Measurements from ENCODE around the gene TMIE.
"Not testable (repeated sequence)": the region's sequence is repeated elsewhere in the genome, so short reads cannot be mapped to it uniquely, and the experiment has no call there.

Gene TMIE

GRCh38 chr3:46690798-46691197, 10.4 kb upstream of the TMIE start:
- no peak for DNase-seq

GRCh38 chr3:46692566-46692990, 8.6 kb upstream of the TMIE start:
- no peak for DNase-seq

GRCh38 chr3:46693038-46693891, 7.9 kb upstream of the TMIE start, which contains the start of gene ALS2CL:
ALS2CL (minus strand) TSS chr3:46693679; CDS start chr3:46689440, 4,239 bp downstream.
- DNase-seq, result peak; percentile 76

GRCh38 chr3:46693892-46694226, 7.3 kb upstream of the TMIE start:
- peak; percentile 48 for DNase-seq

- no peak for DNase-seq
These were observed 6.7 kb upstream of the TMIE start for GRCh38 chr3:46694520-46694919.

GRCh38 chr3:46695177-46695961, 5.8 kb upstream of the TMIE start:
- DNase-seq, result peak; percentile 51

- DNase-seq, result no peak
These were observed 5.0 kb upstream of the TMIE start for GRCh38 chr3:46695962-46696894.

- peak; percentile 46 for DNase-seq
These were observed 1.3 kb upstream of the TMIE start for GRCh38 chr3:46699676-46700523.

- DNase-seq, result no peak
These were observed 420 bp upstream of the TMIE start for GRCh38 chr3:46700772-46701171.

GRCh38 chr3:46702246-46703012, 1.2 kb downstream of the TMIE start:
- no peak for DNase-seq

GRCh38 chr3:46703013-46703520, 1.9 kb downstream of the TMIE start:
- no peak for DNase-seq

GRCh38 chr3:46704346-46704745, 3.2 kb downstream of the TMIE start:
- DNase-seq, result not testable (repeated sequence)

GRCh38 chr3:46705022-46705530, 3.9 kb downstream of the TMIE start:
- DNase-seq, result peak; percentile 62

GRCh38 chr3:46705751-46706552, 4.8 kb downstream of the TMIE start:
- no peak for DNase-seq

GRCh38 chr3:46706771-46707582, 5.8 kb downstream of the TMIE start:
- no peak for DNase-seq

- DNase-seq, result no peak
These were observed 6.4 kb downstream of the TMIE start for GRCh38 chr3:46707601-46708011.

- no peak for DNase-seq
These were observed 7.4 kb downstream of the TMIE start for GRCh38 chr3:46708401-46709156.

- DNase-seq, result no peak
These were observed 8.0 kb downstream of the TMIE start for GRCh38 chr3:46709157-46709654.
